ENCODE measurements around the gene TIAM2.
"Not testable (repeated sequence)": the region's sequence is repeated elsewhere in the genome, so short reads cannot be mapped to it uniquely, and the experiment has no call there.

Gene TIAM2

GRCh38 chr6:154993026-154993425 is 2.1 kb upstream of the TIAM2 start:
- DNase-seq: no peak

- no peak for DNase-seq
Measured at GRCh38 chr6:154993710-154994109, 1.4 kb upstream of the TIAM2 start.

GRCh38 chr6:154994836-154995253 is 270 bp upstream of the TIAM2 start:
- DNase-seq: no peak

GRCh38 chr6:154996016-154996590 is 988 bp downstream of the TIAM2 start:
- DNase-seq: no peak

GRCh38 chr6:154996841-154997311 is 1.8 kb downstream of the TIAM2 start:
- no peak for DNase-seq

- no peak for DNase-seq
Measured at GRCh38 chr6:154998855-154999254, 3.7 kb downstream of the TIAM2 start.

- DNase-seq: no peak
Measured at GRCh38 chr6:155001482-155001881, 6.4 kb downstream of the TIAM2 start.

GRCh38 chr6:155001934-155002333 is 6.8 kb downstream of the TIAM2 start:
- DNase-seq: no peak

- DNase-seq: no peak
Measured at GRCh38 chr6:155003476-155003875, 8.4 kb downstream of the TIAM2 start.

GRCh38 chr6:155004017-155004416 is 8.9 kb downstream of the TIAM2 start:
- DNase-seq: no peak

GRCh38 chr6:155004576-155005372 is 9.7 kb downstream of the TIAM2 start:
- DNase-seq: no peak

GRCh38 chr6:155008625-155009024 is 13.5 kb downstream of the TIAM2 start:
- no peak for DNase-seq

- no peak for DNase-seq
Measured at GRCh38 chr6:155010940-155011339, 15.8 kb downstream of the TIAM2 start.

GRCh38 chr6:155011809-155012291 is 16.7 kb downstream of the TIAM2 start:
- no peak for DNase-seq

- no peak for DNase-seq
Measured at GRCh38 chr6:155013457-155013876, 18.4 kb downstream of the TIAM2 start.

GRCh38 chr6:155014137-155014536 is 19.0 kb downstream of the TIAM2 start:
- DNase-seq: no peak

GRCh38 chr6:155014670-155015300 is 19.7 kb downstream of the TIAM2 start:
- no peak for DNase-seq

GRCh38 chr6:155018415-155018814 is 23.3 kb downstream of the TIAM2 start:
- not testable (repeated sequence) for DNase-seq

GRCh38 chr6:155021680-155022079 is 26.6 kb downstream of the TIAM2 start:
- no peak for DNase-seq

GRCh38 chr6:155022721-155023120 is 27.6 kb downstream of the TIAM2 start:
- no peak for DNase-seq

GRCh38 chr6:155023717-155024116 is 28.6 kb downstream of the TIAM2 start:
- no peak for DNase-seq

GRCh38 chr6:155024391-155025027 is 29.4 kb downstream of the TIAM2 start:
- no peak for DNase-seq

- DNase-seq: no peak
Measured at GRCh38 chr6:155026022-155026705, 31.0 kb downstream of the TIAM2 start.

Measured in activated gamma-delta T cell (primary cell).